HCT116 (cell line): ENCODE data around the gene ELOB. TPM values are rescaled to one million over a fixed set of nuclear protein-coding genes. Genes with fewer than 3 reads are reported as not detected.

ENCODE experiments used
- ATAC-seq: fragments of 200-7000 bp; cut with Tn5 transposase; 2 replicates; pipeline ENCODE4 v1.9.1; 2020; ENCODE audit warnings: mild to moderate bottlenecking, moderate library complexity
- BruUV-seq: library from RNA; stranded (reverse); fragments of 400-500 nt; replicated peaks from 2 replicates; lab custom pipeline; 2021; lab: Mats Ljungman, UMichigan
- CTCF ChIA-PET: fragments of 300-600 bp; sonication (Branson Sonifier 250); formaldehyde crosslinking; loops from one replicate; lab custom pipeline; 2021; ENCODE audit warnings: antibody characterized with exemption; lab: Charles Lee
- POLR2A ChIA-PET: fragments of 300-600, 350-600 bp; sonication (Branson Sonifier 250); formaldehyde crosslinking; loops from one replicate; lab custom pipeline; 2021; ENCODE audit warnings: antibody characterized with exemption; lab: Charles Lee
- RAD21 ChIA-PET, 2 experiments: fragments of 300-600 bp; sonication (Branson Sonifier 250); formaldehyde crosslinking; loops; one replicate each; lab custom pipeline; 2023; ENCODE audit warnings: low total read pairs in 2 of 2; ENCODE audit not compliant: uncharacterized antibody in 2 of 2, unreplicated experiment in 2 of 2, low non-redundant PET in 1 of 2; lab: Charles Lee
- DNase-seq: peaks from one replicate; pipeline ENCODE4 v3.0.0-alpha.2; 2010; ENCODE audit warnings: low read depth, low spot score
- H2AFZ ChIP-seq: fragments of 200-600 bp; shearing (Covaris generic), sonication (generic); 2 replicates; pipeline ENCODE4 v1.6.1; 2017; ENCODE audit warnings: low read depth, mixed run types, mixed read lengths, antibody characterized with exemption, low read length; ENCODE audit not compliant: poor library complexity, severe bottlenecking
- H3K27ac ChIP-seq: 2 replicates; pipeline ENCODE4 v1.5.1; 2012; ENCODE audit warnings: low read depth, low read length
- H3K27me3 ChIP-seq: fragments of 200-600 bp; sonication (generic); 2 replicates; pipeline ENCODE4 v1.6.1; 2016; ENCODE audit warnings: mixed run types, low read length, mixed read lengths; ENCODE audit not compliant: insufficient read depth
- H3K36me3 ChIP-seq, 2 experiments: fragments of 200-500 bp in 1 of 2; fragments of 200-600 bp in 1 of 2; sonication (Bioruptor generic) in 1 of 2; sonication (generic) in 1 of 2; 2 replicates each; pipeline versions ENCODE4 v1.5.1 to v1.6.1; 2014 to 2016; ENCODE audit warnings: low read length in 2 of 2, inconsistent platforms in 1 of 2, mixed read lengths in 1 of 2, mixed run types in 1 of 2; ENCODE audit not compliant: insufficient read depth in 2 of 2, control insufficient read depth in 1 of 2
- H3K4me1 ChIP-seq, 2 experiments: fragments of 200-600 bp in 1 of 2; sonication (generic) in 1 of 2; 2 replicates each; pipeline versions ENCODE4 v1.5.1 to v1.6.1; 2012 to 2017; ENCODE audit warnings: low read length in 2 of 2, inconsistent platforms in 1 of 2, mild to moderate bottlenecking in 1 of 2, mixed read lengths in 1 of 2, mixed run types in 1 of 2, moderate library complexity in 1 of 2; ENCODE audit not compliant: insufficient read depth in 2 of 2, control insufficient read depth in 1 of 2
- H3K4me2 ChIP-seq: fragments of 200-600 bp; sonication (generic); 2 replicates; pipeline ENCODE4 v1.6.1; 2017; ENCODE audit warnings: mixed run types, low read length, mixed read lengths
- H3K4me3 ChIP-seq, 2 experiments: fragments of 200-600 bp in 1 of 2; sonication (generic) in 1 of 2; replicated peaks in 1 of 2; 2 replicates each; pipeline ENCODE4 v1.5.1; 2011 to 2016; ENCODE audit warnings: low read length in 2 of 2, control low read depth in 1 of 2, low read depth in 1 of 2, mild to moderate bottlenecking in 1 of 2, mixed read lengths in 1 of 2, mixed run types in 1 of 2
- H3K79me2 ChIP-seq: fragments of 200-600 bp; sonication (generic); 2 replicates; pipeline ENCODE4 v1.6.1; 2017; ENCODE audit warnings: mild to moderate bottlenecking, mixed run types, low read length, moderate library complexity, mixed read lengths; ENCODE audit not compliant: insufficient read depth
- H3K9ac ChIP-seq: fragments of 200-600 bp; sonication (generic); 2 replicates; pipeline ENCODE4 v1.6.1; 2016; ENCODE audit warnings: low read length, mixed read lengths
- H3K9me2 ChIP-seq: fragments of 200-600 bp; sonication (generic), shearing (Covaris generic); 2 replicates; pipeline ENCODE4 v1.6.1; 2017; ENCODE audit warnings: mixed run types, mild to moderate bottlenecking, moderate library complexity; ENCODE audit not compliant: insufficient read depth
- H3K9me3 ChIP-seq, 2 experiments: fragments of 200-500 bp in 1 of 2; fragments of 200-600 bp in 1 of 2; sonication (Bioruptor generic) in 1 of 2; sonication (generic) in 1 of 2; 2 replicates each; pipeline ENCODE4 v1.6.1; 2014 to 2017; ENCODE audit warnings: low read length in 2 of 2, mixed read lengths in 2 of 2, inconsistent platforms in 1 of 2, low read depth in 1 of 2, mild to moderate bottlenecking in 1 of 2, mixed run types in 1 of 2, moderate library complexity in 1 of 2; ENCODE audit not compliant: control insufficient read depth in 1 of 2, insufficient read depth in 1 of 2
- H4K20me1 ChIP-seq: fragments of 200-600 bp; sonication (generic), shearing (Covaris generic); 2 replicates; pipeline ENCODE4 v1.6.1; 2017; ENCODE audit warnings: mixed run types, mild to moderate bottlenecking, moderate library complexity; ENCODE audit not compliant: insufficient read depth
- JUND ChIP-seq: IDR thresholded peaks from 2 replicates; pipeline ENCODE4 v1.6.1; 2012
- POLR2A ChIP-seq: IDR thresholded peaks from 2 replicates; pipeline ENCODE4 v1.7.0; 2011; ENCODE audit warnings: borderline replicate concordance; ENCODE audit not compliant: insufficient read depth, insufficient read length; ENCODE audit errors: extremely low read depth
- POLR2AphosphoS5 ChIP-seq: IDR thresholded peaks from 2 replicates; pipeline ENCODE4 v1.6.1; 2011; ENCODE audit warnings: mild to moderate bottlenecking, low read depth, low read length, moderate library complexity
- TCF7L2 ChIP-seq: IDR thresholded peaks from 2 replicates; pipeline ENCODE4 v1.7.0; 2011; ENCODE audit warnings: borderline replicate concordance, inconsistent platforms; ENCODE audit not compliant: insufficient read depth, insufficient read length; ENCODE audit errors: extremely low read depth
- intact Hi-C: fragments of 100-400 bp; cut with micrococcal nuclease; formaldehyde crosslinking; loops from 2 replicates; pipeline ENCODE4 v1.10.0; 2022
- total RNA-seq: library from RNA; stranded (reverse); gene quantifications from one replicate; pipeline ENCODE4 v1.2.1, GENCODE V29; 2021; ENCODE audit not compliant: unreplicated experiment
- TF ChIP-seq, protein P1 (sequence below): IDR thresholded peaks from 2 replicates; pipeline ENCODE4 v1.6.1; 2012
- TF ChIP-seq, protein P2 (sequence below): IDR thresholded peaks from 2 replicates; pipeline ENCODE4 v1.6.1; 2012; ENCODE audit warnings: low read depth
- TF ChIP-seq, protein P3 (sequence below): IDR thresholded peaks from 2 replicates; pipeline ENCODE4 v1.6.1; 2012

ELOB gene
- total RNA-seq, 1 experiment from 2014 or later, result 239 TPM

DNA sequence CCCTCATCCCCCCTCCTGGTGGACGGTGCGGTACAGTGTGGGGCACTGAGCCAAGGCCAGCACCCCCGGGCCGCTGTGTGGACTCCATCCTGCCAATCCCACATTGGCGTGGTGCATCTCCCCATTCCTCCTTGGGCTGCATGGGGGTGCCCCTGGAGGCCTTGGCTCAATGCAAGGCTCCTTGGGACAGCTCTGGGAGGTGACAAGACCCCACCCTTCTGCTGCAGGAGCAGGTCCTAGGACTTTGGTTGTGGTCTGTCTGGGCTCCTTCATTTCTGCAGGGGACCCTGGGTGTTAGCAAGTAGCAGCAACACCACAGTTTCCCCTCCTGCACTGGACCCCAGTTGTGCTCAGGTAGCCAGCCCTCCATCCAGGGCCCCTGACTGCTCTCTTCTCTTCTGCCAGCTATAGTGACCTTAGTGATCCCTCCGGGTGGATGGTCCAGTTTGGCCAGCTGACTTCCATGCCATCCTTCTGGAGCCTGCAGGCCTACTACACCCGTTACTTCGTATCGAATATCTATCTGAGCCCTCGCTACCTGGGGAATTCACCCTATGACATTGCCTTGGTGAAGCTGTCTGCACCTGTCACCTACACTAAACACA, 41.3 kb upstream of the ELOB start:
- no peak for TF ChIP-seq POLR2AphosphoS5
- TF ChIP-seq, protein P1, sequence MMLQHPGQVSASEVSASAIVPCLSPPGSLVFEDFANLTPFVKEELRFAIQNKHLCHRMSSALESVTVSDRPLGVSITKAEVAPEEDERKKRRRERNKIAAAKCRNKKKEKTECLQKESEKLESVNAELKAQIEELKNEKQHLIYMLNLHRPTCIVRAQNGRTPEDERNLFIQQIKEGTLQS, result no peak
- TF ChIP-seq TCF7L2, result no peak
- TF ChIP-seq POLR2A, result no peak
- no peak for TF ChIP-seq JUND
- TF ChIP-seq, protein P2, sequence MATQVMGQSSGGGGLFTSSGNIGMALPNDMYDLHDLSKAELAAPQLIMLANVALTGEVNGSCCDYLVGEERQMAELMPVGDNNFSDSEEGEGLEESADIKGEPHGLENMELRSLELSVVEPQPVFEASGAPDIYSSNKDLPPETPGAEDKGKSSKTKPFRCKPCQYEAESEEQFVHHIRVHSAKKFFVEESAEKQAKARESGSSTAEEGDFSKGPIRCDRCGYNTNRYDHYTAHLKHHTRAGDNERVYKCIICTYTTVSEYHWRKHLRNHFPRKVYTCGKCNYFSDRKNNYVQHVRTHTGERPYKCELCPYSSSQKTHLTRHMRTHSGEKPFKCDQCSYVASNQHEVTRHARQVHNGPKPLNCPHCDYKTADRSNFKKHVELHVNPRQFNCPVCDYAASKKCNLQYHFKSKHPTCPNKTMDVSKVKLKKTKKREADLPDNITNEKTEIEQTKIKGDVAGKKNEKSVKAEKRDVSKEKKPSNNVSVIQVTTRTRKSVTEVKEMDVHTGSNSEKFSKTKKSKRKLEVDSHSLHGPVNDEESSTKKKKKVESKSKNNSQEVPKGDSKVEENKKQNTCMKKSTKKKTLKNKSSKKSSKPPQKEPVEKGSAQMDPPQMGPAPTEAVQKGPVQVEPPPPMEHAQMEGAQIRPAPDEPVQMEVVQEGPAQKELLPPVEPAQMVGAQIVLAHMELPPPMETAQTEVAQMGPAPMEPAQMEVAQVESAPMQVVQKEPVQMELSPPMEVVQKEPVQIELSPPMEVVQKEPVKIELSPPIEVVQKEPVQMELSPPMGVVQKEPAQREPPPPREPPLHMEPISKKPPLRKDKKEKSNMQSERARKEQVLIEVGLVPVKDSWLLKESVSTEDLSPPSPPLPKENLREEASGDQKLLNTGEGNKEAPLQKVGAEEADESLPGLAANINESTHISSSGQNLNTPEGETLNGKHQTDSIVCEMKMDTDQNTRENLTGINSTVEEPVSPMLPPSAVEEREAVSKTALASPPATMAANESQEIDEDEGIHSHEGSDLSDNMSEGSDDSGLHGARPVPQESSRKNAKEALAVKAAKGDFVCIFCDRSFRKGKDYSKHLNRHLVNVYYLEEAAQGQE, result no peak
- TF ChIP-seq, protein P3, sequence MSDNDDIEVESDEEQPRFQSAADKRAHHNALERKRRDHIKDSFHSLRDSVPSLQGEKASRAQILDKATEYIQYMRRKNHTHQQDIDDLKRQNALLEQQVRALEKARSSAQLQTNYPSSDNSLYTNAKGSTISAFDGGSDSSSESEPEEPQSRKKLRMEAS, result no peak
- ChIA-PET CTCF (no interaction called here), RAD21 (no interaction called here), POLR2A (no interaction called here)
- ATAC-seq (no peak), DNase-seq (no peak)
- no peaks in the 10 kb centered on the region for H3K4me1 ChIP-seq
- no peak overlapping the region for H3K4me3 ChIP-seq
- no peaks in the 10 kb centered on the region for H3K27me3 ChIP-seq
- H4K20me1 ChIP-seq, result no peaks in the 10 kb centered on the region
- intact Hi-C loops, result no loop called here
- no peaks in the 10 kb centered on the region for H3K9me3 ChIP-seq
- no peak overlapping the region for H3K27ac ChIP-seq
- H3K36me3 ChIP-seq, result no peaks in the 10 kb centered on the region
- H2AFZ ChIP-seq, result no peak overlapping the region
- no peaks in the 10 kb centered on the region for H3K79me2 ChIP-seq
- H3K9me2 ChIP-seq, result no peaks in the 10 kb centered on the region
- H3K4me2 ChIP-seq, result no peak overlapping the region
- no TSS peak for BruUV-seq
- H3K9ac ChIP-seq, result no peak overlapping the region
